Gastrocnemius medialis (tissue), 4 donors: Measurements from ENCODE around the gene ADGRG1.

Source experiments
- CTCF ChIP-seq, 5 experiments: fragments of 450-650 bp in 3 of 5; fragments of 200-600 bp in 2 of 5; sonication (generic) in 2 of 5; IDR thresholded peaks in 4 of 5; conservative IDR thresholded peaks in 1 of 5; 1 replicate in 4 of 5; 2 replicates in 1 of 5; pipeline ENCODE4 v1.5.1; 2016 to 2019; ENCODE audit warnings: antibody characterized with exemption in 5 of 5, mild to moderate bottlenecking in 3 of 5, moderate library complexity in 3 of 5
- POLR2A ChIP-seq, 2 donors: fragments of 450-650 bp; IDR thresholded peaks; one replicate each; pipeline ENCODE4 v1.6.1; 2017; ENCODE audit warnings: antibody characterized with exemption in 2 of 2, mild to moderate bottlenecking in 2 of 2, moderate library complexity in 2 of 2

GRCh38 chr16:57708168-57708567 lies 79.7 kb downstream of the ADGRG1 start:
- TF ChIP-seq POLR2A (IDR thresholded peaks at IDR 0.05) (no peak), CTCF (IDR thresholded peaks at IDR 0.05 in 4 of 5, conservative IDR thresholded peaks at IDR 0.05 in 1 of 5) (no peak)
